HG02798 (cell line): Measurements from ENCODE around the gene ADAMTS2.
A peak's percentile ranks its signal among the peaks of the same experiment; 100 is the strongest.

Experiments used
- ATAC-seq: cut with Tn5 transposase; IDR thresholded peaks from one replicate; pipeline ENCODE4 v1.9.1; 2021; ENCODE audit warnings: mild to moderate bottlenecking; ENCODE audit not compliant: unreplicated experiment, poor library complexity

The ADAMTS2 gene

DNA sequence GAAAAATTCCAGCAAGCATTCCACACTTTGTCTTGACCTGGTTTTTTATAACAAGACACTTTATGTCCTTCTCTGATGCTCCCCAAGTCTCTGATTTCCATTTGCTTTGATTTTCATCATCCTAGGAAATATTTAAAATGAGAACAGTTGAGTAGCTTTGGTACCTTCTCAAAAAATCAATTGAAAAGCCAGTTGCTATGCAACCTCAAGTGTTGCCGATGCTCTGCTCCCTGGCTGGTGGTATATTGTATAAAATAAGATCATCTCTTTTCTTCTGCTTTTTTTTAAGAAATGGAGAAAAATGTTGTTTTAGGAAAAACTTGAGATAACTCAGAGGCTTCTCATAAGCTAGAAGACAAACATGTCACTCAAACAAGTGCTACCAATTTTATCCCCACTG is 175.4 kb downstream of the ADAMTS2 start:
- no peak for ATAC-seq

DNA sequence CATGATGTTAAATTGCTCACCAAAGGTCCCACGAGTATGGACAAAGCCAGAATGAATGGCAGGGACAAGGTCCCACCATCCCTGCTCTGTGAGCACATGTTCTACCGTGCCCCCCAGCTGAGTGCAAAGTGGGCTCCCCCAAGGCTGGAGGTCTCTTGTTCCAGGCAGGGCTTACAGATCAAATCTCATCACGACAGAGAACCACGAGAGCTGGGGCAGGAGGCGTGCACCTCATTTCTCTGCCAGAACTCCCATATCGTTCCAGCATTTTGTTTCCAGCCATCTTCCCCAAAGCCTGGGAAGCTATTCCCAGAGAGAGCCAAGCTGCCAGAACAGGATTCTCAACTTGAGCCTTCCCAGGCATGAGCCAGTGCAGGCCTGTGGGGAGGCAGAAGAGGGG is 176.6 kb downstream of the ADAMTS2 start:
- ATAC-seq, result no peak

DNA sequence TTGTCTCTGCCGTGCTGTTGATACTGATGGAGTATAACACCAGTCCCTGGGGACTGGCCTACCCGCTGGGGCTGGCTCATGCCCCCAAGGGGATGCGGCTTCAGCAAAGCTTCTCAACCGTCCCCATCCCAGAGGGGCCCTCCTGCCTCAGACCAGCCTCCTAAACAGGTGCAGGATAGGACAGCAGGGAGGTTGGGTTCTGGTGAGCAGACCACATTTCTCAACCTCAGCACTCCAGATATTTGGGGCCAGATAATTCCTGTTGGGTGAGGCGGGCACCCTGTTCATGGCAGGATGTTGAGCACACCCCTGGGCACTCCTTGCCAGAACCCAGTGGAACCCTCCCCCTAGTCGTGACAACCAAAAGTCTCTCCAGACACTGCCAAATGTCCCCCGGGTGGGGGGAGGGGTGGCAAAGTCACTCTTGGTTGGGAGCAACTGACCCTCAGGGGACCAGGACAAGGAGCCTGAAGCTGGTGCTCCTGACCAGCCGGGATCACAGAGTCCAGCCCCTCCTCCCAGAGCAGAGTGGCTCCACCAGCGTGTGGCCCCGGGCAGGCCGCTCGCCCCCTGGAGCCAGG is 177.3 kb downstream of the ADAMTS2 start:
- no peak for ATAC-seq

DNA sequence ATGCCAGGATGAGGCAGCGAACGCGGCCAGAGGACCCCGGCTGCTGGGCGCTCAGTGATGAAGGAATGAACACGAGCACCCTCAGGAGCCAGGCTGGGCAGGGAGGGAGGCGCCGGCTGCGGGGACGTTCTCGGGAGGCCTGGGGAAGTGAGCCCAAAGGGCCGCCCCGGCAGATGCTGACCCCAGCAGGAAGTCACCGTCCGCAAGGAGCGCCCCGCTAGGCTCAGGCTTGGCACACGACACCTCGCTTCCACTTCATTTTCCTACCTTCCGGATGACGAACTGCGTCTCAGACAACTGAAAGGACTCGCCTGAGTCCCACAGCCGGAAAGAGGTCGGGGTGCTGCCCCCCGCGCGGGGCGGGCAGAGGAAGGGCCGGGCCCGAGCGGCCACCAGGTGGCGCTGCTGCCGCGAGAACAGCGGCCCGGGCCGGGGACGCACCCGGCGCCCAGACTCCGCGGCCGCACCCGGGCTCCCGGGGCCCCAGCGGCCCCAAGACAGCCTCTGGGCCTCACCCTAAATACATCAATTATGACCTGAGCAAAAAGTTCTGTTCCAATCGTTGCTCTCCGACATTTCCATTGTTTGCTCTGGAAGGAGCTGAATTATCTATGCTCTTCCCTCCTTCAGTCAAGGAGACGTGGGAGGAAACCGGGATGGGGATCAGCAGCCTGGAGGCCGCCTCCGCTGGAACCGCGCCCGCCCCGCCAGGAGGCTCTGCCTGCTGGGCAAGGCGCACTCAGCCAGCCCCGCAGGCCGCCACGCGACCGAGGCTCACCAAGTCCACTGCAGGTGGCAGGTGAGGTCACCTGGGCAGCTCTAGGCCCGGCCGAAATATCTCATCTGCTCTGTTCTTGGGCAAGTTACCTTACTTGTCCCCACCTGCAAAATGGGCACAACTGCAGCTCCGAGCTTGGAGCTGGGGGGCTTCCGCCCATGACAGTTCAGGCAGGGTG is 178.1 kb downstream of the ADAMTS2 start:
- peak; percentile 68 for ATAC-seq

DNA sequence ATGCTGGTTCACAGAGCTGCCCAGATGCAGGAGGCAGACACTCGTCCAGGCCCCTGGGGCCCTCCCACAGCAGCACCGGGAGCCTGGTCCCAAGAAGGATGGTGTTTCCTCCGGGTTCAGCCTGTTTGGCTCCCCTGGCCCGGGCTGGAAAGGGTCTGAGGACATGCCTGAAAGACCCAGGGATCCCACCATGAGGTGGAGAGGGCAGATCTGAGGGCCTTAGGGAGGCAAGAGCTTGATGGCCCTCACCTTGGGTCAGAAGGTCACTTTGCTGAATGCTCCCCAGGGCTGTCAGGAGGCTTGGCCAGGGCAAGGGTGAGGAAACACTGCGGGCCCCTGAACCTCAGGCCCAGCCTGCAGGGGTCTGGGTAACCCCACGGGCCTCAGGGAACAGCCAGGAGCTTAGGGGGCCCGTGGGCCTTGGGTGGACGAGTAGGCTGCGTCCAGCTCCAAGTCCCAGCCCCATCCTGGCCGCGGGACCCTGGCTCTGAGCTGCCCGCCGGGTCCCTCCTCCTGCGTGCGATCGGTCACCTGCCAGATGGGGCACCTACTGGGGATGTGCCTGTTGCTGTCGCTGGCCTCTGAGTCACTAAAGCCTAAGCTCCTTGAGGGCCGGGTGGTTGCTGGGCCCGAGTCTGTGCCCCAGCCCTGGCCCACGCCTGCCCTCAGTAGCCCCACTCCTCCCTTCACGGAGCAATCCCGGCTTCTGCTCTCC is 178.9 kb downstream of the ADAMTS2 start:
- ATAC-seq, result no peak

DNA sequence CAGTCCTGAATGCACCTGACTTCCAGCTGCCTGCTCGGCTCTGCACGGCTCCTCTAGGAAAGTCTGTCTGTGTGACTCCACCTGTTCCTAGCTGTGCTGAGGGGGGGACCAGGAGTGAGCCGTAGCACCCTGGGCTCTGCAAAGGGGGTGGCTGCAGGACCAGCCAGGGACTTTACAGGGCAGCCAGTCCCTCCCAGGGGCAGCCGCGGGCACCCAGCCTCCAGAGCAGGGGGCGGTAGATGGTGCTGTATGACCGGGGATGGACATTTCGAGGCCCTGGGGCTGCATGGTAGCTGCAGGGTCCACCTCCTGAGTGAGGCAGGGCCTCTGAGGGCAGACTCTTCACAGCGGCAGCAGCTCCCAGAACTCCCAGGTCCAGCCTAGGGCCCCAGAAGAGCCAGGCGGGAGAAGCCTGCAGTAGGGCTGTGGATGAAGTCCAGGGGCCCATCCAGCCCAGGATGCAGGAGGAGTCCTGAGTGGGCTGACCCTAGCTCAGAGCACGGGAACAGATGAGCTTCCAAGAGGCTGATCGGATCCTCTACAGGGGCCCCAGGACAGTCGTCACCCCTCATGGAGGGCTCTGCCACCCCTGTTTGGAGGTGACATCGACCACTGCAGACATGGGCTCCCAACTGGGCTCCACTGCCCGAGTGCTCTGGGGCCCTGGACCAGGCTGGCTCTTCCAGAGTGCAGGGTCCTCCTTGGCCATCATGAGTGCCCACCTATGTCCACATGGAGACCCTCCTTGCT is 179.7 kb downstream of the ADAMTS2 start:
- no peak for ATAC-seq

DNA sequence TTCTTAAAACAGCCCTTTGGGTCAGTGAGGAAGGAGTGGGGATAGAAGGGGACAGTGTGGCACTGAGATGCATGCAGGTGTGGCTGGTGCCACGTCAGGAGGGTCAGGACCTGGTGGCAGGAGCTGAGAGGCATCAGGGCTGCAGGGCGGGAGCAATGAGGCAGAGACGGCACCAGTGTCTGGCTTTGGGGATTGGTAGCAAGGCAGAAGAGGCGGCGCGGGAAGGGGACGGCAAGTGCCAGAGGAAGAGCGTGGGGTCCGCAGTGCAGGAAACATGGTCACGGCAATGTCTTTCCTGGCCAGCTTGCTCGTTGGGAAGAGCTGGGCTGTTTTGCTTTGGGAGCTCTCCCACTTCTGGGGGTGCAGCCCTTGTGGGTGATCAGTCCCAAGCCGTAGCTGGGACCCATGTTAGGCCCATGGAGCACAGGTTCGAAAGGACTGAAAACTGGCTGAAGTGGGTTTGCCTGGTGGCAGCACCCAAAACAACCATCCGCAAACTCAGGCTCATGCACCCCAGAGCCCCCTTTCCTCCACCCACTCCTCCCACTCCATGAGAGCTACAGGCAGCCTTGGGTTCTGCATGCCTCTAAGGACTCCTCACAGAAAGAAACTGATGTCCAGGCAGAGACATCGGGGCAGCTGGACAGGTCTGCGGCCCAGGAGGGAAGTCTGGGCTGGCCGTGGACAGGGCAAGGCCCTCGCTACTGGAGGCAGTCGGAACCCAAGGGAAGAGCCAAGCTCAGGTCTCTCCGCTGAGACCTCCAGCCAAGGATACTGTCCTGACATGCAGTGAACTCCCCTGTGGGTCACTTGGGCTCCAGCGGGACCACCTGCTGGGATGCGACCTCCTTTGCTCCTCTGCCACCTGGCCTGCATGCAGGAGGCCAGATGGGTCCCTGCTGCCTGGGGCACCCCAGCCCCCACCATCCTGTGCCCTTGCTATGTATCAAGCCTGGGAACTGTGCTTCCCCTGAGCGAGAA is 180.6 kb downstream of the ADAMTS2 start:
- ATAC-seq, result no peak

DNA sequence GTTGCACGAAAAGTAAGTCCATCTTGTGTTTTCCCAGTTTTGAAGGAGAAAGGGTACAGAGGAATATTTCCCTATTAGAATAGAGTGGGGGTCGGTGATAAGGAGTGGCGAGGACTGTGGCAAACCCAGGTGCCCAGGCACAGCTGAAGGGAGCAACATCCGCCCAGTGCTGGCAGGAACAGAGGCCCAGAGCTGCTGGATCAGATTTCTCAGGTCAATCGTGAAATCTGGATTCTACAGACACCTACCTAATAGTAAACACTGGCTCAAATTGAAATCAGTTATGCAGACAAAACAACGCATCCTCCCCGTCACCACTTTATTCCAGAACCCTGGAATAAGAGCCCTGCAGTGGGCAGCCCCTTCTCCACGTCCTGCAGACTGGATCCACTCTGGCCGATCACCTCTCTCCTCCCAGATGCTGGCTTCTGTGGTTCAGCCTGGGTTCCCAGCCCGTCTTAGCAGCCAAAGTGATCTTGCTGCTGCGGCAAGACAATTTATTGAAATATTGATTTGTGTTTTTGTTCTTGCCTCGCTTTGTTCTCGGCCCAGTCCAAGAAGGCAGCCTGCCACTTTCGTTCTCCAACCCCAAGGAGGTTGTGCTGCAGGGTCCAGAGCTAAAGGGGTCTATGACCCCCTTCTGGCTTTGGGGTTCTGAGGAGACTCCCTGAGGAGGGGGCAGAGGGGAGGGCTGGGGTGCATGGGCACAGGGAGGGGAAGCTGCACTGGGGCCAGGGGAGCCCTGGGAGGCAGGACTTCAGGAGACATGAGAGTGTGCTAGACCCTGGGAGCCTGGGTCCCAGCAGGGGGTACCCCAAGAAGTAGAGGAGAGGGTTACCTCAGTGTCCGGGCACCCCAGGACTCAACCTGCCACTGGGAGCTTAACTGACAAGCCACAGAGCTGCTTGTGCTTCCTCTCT is 181.8 kb downstream of the ADAMTS2 start:
- no peak for ATAC-seq

DNA sequence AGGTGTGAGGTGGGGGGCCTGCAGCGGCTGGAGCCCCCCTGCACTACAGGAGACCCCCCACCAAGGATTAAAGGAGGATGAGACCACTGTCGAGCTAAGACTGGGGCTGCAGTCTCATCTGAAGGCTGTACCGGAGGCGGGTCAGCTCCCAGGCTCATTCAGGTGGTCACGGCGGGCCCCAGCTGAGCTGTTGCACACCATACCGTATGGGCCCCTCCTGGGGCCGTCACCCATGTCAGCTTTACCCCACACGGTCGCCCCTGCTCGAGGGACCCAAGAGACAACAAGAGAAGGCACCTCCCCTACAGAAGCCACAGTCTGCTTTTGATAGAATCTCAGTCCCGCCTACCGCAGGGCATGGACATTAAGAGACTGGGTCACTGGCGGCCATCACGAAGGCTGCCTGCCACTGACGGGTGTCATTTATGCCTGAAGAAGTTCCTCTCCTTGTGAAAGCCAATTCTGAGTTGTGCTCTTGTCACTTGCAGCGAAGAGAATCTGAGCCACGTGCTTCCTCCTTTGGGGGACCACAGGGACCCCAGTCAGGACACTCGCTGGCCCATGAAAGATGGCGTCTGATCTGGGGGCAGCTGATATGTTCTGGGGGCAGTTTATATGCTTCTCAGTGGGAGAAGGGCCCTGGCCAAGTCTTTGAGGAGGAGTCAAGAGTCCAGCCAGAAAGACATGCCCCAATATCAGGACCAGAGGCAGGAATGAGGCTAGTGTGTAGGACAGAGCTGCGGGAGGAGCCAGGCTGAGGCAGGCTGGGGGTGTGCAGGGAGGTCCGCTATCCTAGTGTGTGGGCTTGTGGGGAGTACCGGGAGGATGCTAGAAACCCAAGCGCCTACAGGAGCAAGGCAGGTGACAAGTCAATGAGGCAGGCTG is 182.7 kb downstream of the ADAMTS2 start:
- ATAC-seq, result no peak

DNA sequence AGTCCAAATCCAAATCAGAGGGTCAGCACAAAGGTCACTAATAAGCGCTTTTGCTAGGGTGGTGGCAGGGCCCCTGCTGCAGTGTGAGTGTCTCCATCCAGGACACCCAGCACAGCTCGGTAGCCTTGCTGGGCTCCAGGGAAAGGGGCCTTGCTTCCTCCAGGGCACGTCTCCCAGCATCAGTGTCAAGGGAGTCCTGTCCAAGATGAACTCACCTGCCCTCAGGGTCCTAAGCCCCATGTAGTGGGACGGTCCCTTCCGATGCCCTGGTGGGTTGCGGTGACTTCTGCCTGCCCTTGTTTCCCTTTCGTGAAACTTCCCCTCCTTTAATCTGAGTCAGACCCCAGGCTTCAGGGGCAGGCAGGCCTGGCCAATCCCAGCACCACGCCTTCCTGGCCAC is 183.4 kb downstream of the ADAMTS2 start:
- ATAC-seq, result no peak

DNA sequence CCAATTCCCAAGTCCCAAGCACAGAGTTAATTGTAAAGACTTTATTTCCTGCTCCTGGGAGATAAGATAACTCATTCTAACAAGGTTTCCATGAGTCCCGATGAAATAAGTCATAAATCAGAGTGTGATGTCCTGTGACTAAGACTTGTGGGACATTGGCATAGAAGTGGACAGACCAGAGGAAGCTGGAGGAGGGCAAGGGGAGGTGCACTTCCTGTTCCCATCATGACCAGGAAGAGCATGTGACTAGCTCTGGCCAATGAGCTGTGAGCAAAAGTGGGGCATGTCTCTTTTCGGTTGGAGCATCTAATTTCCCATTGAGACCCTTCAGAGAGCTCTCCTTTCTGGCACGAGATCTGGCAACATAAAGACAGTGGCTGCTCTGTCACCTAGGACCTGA is 184.7 kb downstream of the ADAMTS2 start:
- ATAC-seq, result no peak

DNA sequence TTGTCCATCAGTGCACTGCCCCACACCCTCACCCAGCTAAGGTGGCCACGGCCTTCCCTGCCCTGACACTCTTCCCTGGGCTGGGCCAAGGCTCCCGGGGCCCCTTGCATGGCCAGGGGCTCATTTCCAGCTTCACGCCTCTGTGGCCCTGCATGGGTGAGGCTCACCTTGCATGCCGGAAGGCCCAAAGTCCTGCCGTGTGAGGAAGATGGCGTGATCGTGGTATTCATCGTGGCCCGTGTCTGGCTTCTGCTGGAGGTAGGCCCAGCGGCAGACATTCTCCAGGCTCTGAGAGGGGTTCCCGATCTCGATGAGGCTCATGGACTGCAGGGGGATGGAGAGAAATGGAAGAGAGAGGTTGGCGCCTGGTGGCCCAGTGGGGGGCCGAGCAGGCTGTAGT is 186.7 kb downstream of the ADAMTS2 start:
- ATAC-seq, result no peak

DNA sequence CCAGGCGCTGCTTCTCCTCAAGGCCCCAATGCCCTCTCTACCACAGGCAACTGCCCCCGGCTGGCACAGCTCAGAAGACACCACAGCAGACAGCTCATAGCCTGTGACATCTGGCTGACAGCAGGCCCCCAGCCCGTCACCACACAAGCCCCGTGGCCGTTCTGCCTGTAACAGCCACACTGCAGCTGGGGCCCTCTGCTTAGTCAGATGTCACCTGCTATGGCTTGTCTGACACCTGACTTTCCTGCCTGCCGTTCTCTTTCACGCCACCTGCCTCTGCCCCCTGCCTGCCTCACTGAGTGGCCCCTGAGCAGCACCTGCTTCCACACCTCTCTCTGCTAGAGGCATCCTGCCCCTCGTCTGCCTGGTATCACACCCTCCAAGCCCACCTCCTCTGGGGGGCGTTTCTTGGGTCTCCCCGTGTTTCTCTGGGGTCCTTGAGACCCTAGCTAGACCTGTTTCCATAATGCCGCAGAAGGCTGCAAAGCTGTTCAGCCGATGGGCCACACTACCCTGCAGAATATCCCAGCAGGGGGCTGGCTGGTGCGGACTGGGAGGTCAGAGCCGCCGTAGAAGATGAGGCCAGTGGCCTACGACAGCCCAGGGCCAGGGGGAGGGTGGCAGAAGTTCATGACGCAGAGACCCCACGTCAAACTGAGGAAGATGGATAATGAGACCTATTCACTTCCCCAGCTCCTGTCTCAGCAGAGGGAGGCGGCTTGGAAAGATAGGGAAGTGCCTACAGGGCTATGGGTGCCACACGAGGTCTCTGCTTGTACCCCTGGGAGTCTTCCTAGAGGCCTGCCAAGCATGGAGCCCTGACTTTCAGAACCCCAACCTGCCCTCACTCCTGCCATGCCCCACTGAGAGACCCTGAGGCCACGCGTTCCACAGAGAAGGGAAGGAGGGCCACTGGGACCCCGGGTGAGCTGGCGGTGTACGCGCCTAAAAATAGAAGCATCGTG is 190.0 kb downstream of the ADAMTS2 start:
- ATAC-seq, result no peak

DNA sequence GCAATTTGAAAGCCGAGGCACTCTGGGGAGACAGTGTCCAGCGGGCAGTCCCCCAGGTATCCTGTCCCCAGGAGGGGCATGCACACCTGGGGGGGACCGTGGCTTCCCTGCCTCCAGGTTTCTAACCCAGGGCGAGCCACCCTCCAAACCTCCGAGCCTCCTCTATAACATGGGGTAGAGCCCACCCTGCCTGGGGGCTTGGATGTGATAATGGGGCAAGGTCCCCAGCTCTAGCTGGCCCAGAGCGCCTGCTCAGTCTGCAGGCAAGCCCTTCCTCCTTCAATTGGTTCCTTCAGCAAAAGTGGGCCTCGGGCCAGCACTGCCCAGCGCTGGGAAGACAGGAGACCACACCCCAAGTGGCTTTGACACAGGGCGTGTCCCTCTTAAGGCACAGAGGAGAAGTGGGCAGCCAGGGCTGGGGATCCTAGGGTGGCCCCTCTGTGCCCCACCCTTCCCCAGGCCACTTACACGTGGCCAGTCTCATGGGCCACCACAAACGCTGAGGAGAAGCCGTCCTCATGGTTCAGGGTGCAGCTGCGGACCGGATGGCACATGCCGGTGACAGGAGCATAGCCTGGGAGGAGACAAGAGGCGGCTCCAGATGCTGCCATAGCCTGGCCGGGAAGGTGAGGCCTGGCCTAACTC is 190.8 kb downstream of the ADAMTS2 start:
- ATAC-seq, result no peak

DNA sequence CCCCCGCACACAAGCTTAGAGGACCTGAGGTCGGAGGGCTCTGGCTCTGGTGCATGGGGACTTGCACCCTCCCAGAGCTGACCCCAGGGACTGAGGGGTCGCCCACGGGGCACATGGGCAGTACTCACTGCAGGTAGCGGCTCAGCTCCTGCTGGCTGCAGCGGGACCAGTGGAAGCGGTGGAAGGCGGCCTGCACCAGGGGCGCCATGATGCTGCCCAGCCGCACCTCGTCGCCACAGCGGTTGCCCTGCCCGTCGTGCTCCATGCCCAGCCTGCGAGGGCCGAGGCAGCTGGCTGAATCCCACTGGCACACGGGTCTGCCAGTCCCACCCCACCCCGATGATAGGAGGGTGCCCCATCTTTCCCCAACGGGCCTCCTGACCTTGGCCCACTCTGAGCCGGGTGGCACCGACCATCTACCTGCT is 191.3 kb downstream of the ADAMTS2 start:
- no peak for ATAC-seq
